HepG2 (cell line): ENCODE data around the gene SIGLEC14. TPM values are rescaled to one million over a fixed set of nuclear protein-coding genes. Genes with fewer than 3 reads are reported as not detected.

Experiments
- AKNA ChIP-seq: sonication (generic); formaldehyde crosslinking; IDR thresholded peaks from 2 replicates; pipeline ENCODE4 v1.4.0; 2020; ENCODE audit warnings: missing genetic modification reagents, borderline replicate concordance
- ATAD3A ChIP-seq: sonication (generic); formaldehyde crosslinking; IDR thresholded peaks from 2 replicates; pipeline ENCODE4 v1.4.0; 2020; ENCODE audit warnings: missing genetic modification reagents
- EED ChIP-seq: sonication (generic); formaldehyde crosslinking; IDR thresholded peaks from 2 replicates; pipeline ENCODE4 v1.5.0; 2020; ENCODE audit warnings: mild to moderate bottlenecking, missing genetic modification reagents
- ELK4 ChIP-seq: sonication (generic); formaldehyde crosslinking; IDR thresholded peaks from 2 replicates; pipeline ENCODE4 v1.9.0; 2021; ENCODE audit warnings: missing genetic modification reagents, borderline replicate concordance
- HIC2 ChIP-seq: sonication (generic); formaldehyde crosslinking; IDR thresholded peaks from 2 replicates; pipeline ENCODE4 v1.9.0; 2022; ENCODE audit warnings: low read depth, missing genetic modification reagents
- KDM3A ChIP-seq: IDR thresholded peaks from 2 replicates; pipeline ENCODE4 v1.6.1; 2018; ENCODE audit warnings: low read depth, missing compliant biosample characterization
- MLXIP ChIP-seq: sonication (generic); formaldehyde crosslinking; IDR thresholded peaks from 2 replicates; pipeline ENCODE4 v1.9.0; 2021; ENCODE audit warnings: missing genetic modification reagents, borderline replicate concordance
- STAG1 ChIP-seq: sonication (generic); formaldehyde crosslinking; IDR thresholded peaks from 2 replicates; pipeline ENCODE4 v1.4.0; 2020; ENCODE audit warnings: missing genetic modification reagents
- UBTF ChIP-seq: sonication (generic); formaldehyde crosslinking; IDR thresholded peaks from 2 replicates; pipeline ENCODE4 v1.4.0; 2020; ENCODE audit warnings: mild to moderate bottlenecking, missing genetic modification reagents
- ZNF225 ChIP-seq: sonication (generic); formaldehyde crosslinking; IDR thresholded peaks from 2 replicates; pipeline ENCODE4 v1.4.0; 2020; ENCODE audit warnings: mild to moderate bottlenecking, missing genetic modification reagents
- ZNF235 ChIP-seq: sonication (generic); formaldehyde crosslinking; IDR thresholded peaks from 2 replicates; pipeline ENCODE4 v1.8.1; 2023; ENCODE audit warnings: mild to moderate bottlenecking, missing genetic modification reagents, borderline replicate concordance
- ZNF468 ChIP-seq: sonication (generic); formaldehyde crosslinking; IDR thresholded peaks from 2 replicates; pipeline ENCODE4 v1.8.0; 2022; ENCODE audit warnings: mild to moderate bottlenecking, moderate library complexity, missing genetic modification reagents
- ZNF552 ChIP-seq: sonication (generic); formaldehyde crosslinking; IDR thresholded peaks from 2 replicates; pipeline ENCODE4 v1.9.0; 2022; ENCODE audit warnings: missing genetic modification reagents, mild to moderate bottlenecking, borderline replicate concordance
- polyA plus RNA-seq, 8 experiments: library from polyadenylated mRNA; depleted of rRNA in 3 of 8; stranded (reverse) in 7 of 8; unstranded in 1 of 8; fragments of >200 nt; fragmentation: Illumina TruSeq in 4 of 8; extraction: Trizol in 4 of 8; gene quantifications; 2 replicates each; pipeline versions ENCODE4 v1.2.1 to v1.2.3, GENCODE V29; 2011 to 2016; ENCODE audit warnings: low read depth in 4 of 8, missing spikeins in 1 of 8, mixed read lengths in 1 of 8; ENCODE audit not compliant: insufficient read depth in 1 of 8
- total RNA-seq, 5 experiments: library from RNA; depleted of rRNA; stranded (reverse); fragments of >200 nt; fragmentation: Illumina TruSeq; extraction: Trizol; gene quantifications; 2 replicates each; pipeline ENCODE4 v1.2.3, GENCODE V29; 2016; ENCODE audit warnings: low read depth in 1 of 5

The SIGLEC14 gene
- total and polyA plus RNA-seq, 2 of the 13 experiments (the other 11 are each of a cell fraction or from before 2014, with no cell fraction given) = 0.05 to 0.09 TPM

GRCh38 chr19:51607920-51608562 is 38.6 kb downstream of the SIGLEC14 start (continued):
- TF ChIP-seq AKNA (CRISPR knock-in tag) (peak; percentile 93; the same call in 1 of the 2 replicates), HIC2 (CRISPR knock-in tag) (no peak), ZNF468 (CRISPR knock-in tag) (peak; percentile 76; the same call in 1 of the 2 replicates), ZNF225 (CRISPR knock-in tag) (no peak; the same call in 1 of the 2 replicates), KDM3A (CRISPR knock-in tag) (peak; percentile 50; the same call in 1 of the 2 replicates), MLXIP (CRISPR knock-in tag) (peak; percentile 86), ZNF235 (CRISPR knock-in tag) (peak; percentile 68; the same call in 1 of the 2 replicates), ELK4 (CRISPR knock-in tag) (no peak; the same call in 1 of the 2 replicates), ZNF552 (CRISPR knock-in tag) (peak; percentile 72; the same call in 1 of the 2 replicates), EED (CRISPR knock-in tag) (peak; percentile 60; the same call in 1 of the 2 replicates), UBTF (CRISPR knock-in tag) (no peak), STAG1 (CRISPR knock-in tag) (peak; percentile 63), ATAD3A (peak; percentile 93; the same call in 1 of the 2 replicates)
